Ovary (tissue), 3 donors: ENCODE results near the gene OPN1MW2.
"Not testable (repeated sequence)": the region's sequence is repeated elsewhere in the genome, so short reads cannot be mapped to it uniquely, and the experiment has no call there.

Experiments used
- CTCF ChIP-seq, 3 donors: fragments of 450-650 bp in 2 of 3; fragments of 200-600 bp in 1 of 3; IDR thresholded peaks; one replicate each; pipeline versions ENCODE4 v1.5.1 to v1.8.0; 2016 to 2022; ENCODE audit warnings: antibody characterized with exemption in 3 of 3, mild to moderate bottlenecking in 1 of 3
- EP300 ChIP-seq: sonication (generic); formaldehyde crosslinking; IDR thresholded peaks from one replicate; pipeline ENCODE4 v1.6.1; 2017; ENCODE audit warnings: antibody characterized with exemption
- POLR2A ChIP-seq: fragments of 450-650 bp; IDR thresholded peaks from one replicate; pipeline ENCODE4 v1.6.1; 2017; ENCODE audit warnings: antibody characterized with exemption, mild to moderate bottlenecking, moderate library complexity
- donor health status: DM: no; HTN: no; CAD: no.

- not testable (repeated sequence) for TF ChIP-seq POLR2A; CTCF (IDR thresholded peaks at IDR 0.05); EP300
These were observed 11.9 kb downstream of the OPN1MW2 start for GRCh38 chrX:154231443-154231842.
